ENCODE measurements around the gene HDDC3.
"Not testable (repeated sequence)": the region's sequence is repeated elsewhere in the genome, so short reads cannot be mapped to it uniquely, and the experiment has no call there.

The HDDC3 gene

GRCh38 chr15:90929246-90930019 is 2.9 kb downstream of the HDDC3 start:
- DNase-seq, result no peak

- not testable (repeated sequence) for DNase-seq
These were observed 4.2 kb downstream of the HDDC3 start for GRCh38 chr15:90928106-90928505.

GRCh38 chr15:90926766-90927165 is 5.6 kb downstream of the HDDC3 start:
- not testable (repeated sequence) for DNase-seq

GRCh38 chr15:90924375-90924774 is 8.0 kb downstream of the HDDC3 start:
- DNase-seq, result no peak

- DNase-seq, result not testable (repeated sequence)
These were observed 9.5 kb downstream of the HDDC3 start for GRCh38 chr15:90922712-90923322.

GRCh38 chr15:90921887-90922286 is 10.5 kb downstream of the HDDC3 start:
- no peak for DNase-seq

GRCh38 chr15:90918835-90919234 is 13.5 kb downstream of the HDDC3 start:
- no peak for DNase-seq

- no peak for DNase-seq
These were observed 14.1 kb downstream of the HDDC3 start for GRCh38 chr15:90918034-90918788.

- no peak for DNase-seq
These were observed 14.8 kb downstream of the HDDC3 start for GRCh38 chr15:90917569-90917968.

- no peak for DNase-seq
These were observed 15.9 kb downstream of the HDDC3 start for GRCh38 chr15:90916461-90916860.

GRCh38 chr15:90915808-90916440 is 16.4 kb downstream of the HDDC3 start:
- DNase-seq, result no peak

GRCh38 chr15:90915216-90915807 is 17.0 kb downstream of the HDDC3 start:
- no peak for DNase-seq

- no peak for DNase-seq
These were observed 17.9 kb downstream of the HDDC3 start for GRCh38 chr15:90914305-90915080.

GRCh38 chr15:90913398-90913944 is 18.9 kb downstream of the HDDC3 start:
- no peak for DNase-seq

GRCh38 chr15:90912770-90913075 is 19.6 kb downstream of the HDDC3 start:
- no peak for DNase-seq

GRCh38 chr15:90911906-90912769 is 20.2 kb downstream of the HDDC3 start:
- DNase-seq, result no peak

GRCh38 chr15:90911302-90911623 is 21.1 kb downstream of the HDDC3 start:
- no peak for DNase-seq

- DNase-seq, result no peak
These were observed 21.7 kb downstream of the HDDC3 start for GRCh38 chr15:90910441-90911301.

GRCh38 chr15:90909976-90910375 is 22.4 kb downstream of the HDDC3 start:
- DNase-seq, result no peak

GRCh38 chr15:90909449-90909848 is 22.9 kb downstream of the HDDC3 start:
- not testable (repeated sequence) for DNase-seq

Measured in NCI-H1436 (cell line).